ENCODE results near the gene ADPRH.

ADPRH gene

DNA sequence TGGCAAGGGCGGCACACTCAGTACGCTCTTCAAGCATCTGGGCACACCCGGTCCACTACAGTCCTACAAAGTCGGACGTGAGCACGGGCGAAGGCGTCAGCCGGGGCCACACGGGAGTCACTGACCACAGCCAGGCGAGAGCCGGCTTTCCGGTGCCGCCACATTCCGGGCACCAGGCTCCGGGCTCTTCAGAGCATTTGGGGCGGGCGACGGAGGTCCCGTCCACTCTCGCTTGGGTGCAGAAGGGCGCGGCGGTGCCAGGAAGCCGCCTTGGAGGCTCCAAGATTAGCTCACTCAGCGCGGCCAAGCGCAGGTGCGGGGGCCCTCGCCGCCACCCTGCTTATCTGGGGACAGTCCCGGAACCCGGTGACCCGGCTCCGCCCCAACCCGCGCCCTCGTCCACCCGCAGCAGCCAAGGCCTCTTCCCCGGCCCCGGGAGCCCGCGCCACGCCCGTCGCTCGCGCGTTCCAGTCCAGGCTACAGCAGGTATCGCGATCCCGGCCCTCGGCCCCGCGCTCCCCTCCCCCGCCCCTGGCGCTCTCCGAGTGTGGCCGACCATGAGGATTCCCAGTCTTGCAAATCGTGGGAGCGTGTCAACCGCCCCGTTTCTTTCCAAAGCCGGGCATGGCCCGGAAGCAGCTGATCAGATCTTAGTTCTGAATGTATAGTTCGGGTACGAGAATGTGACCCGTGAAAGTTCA is at the start of gene ADPRH:
TSS of gene ADPRH (plus strand) at position 127 of the 701 bp plus-strand sequence. CDS start 2,678 bp downstream, outside the sequence.
- no peaks in the 10 kb centered on the region for H3K9me3 Mint-ChIP-seq
- H3K27me3 Mint-ChIP-seq (ENCODE audit: low read depth): no peaks in the 10 kb centered on the region
- DNase-seq (ENCODE audit: low spot score): peak; percentile 72
- H3K4me3 Mint-ChIP-seq: peak within 1 kb of the TSS; percentile 89
- no peaks in the 10 kb centered on the region for H3K36me3 Mint-ChIP-seq (ENCODE audit: low read depth)
- H3K4me1 Mint-ChIP-seq (ENCODE audit: low read depth): peaks cover 28% of the 10 kb centered on the region
- peak within 1 kb of the TSS; percentile 85 for H3K27ac Mint-ChIP-seq

DNA sequence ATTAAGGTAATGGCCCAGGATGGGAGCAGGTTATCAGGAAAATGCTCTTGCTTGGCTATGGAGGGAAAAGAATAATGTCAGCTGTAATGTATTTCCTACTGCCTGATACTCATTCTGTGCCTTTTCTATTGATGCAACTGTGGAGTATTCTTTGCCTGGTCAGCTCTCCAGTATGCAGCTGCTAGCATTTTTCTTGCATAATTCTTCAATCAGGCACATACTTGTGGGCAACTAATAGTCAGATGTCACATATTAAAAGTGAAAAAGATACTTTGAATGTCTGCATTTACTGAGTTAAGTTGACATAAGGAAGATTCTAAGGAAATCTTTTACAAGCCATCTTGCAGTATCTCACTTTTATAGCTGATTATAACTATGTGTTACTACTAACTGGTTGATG is 49.4 kb upstream of the ADPRH start:
- Mint-ChIP-seq H3K4me1 (ENCODE audit: low read depth) (no peaks in the 10 kb centered on the region), H3K27ac (no peak overlapping the region), H3K4me3 (no peak overlapping the region), H3K27me3 (ENCODE audit: low read depth) (no peaks in the 10 kb centered on the region), H3K36me3 (ENCODE audit: low read depth) (peaks cover 11% of the 10 kb centered on the region), H3K9me3 (no peaks in the 10 kb centered on the region)
- no peak for DNase-seq (ENCODE audit: low spot score)

DNA sequence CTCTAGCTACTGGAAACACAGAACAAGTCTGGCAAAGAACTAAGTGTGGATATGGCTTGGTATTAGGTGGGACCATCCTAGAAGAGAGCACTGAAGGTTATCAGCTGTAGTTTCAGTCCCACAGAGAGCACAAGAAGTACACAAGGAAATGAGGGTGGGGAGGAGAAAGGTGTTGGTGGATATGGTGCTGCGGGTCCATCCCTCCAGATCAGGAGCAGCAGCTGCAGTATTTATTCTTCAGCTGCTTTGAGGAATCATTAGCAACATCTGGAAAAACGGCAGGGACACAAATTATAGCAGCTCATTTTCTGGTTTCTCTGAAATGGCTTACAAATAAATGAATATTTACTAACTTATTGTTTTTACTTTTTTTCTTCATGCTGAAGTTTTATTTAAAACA is 48.8 kb upstream of the ADPRH start:
- Mint-ChIP-seq H3K36me3 (ENCODE audit: low read depth) (peaks cover 10% of the 10 kb centered on the region), H3K27me3 (ENCODE audit: low read depth) (no peaks in the 10 kb centered on the region), H3K4me1 (ENCODE audit: low read depth) (no peaks in the 10 kb centered on the region), H3K27ac (no peak overlapping the region), H3K4me3 (no peak overlapping the region), H3K9me3 (no peaks in the 10 kb centered on the region)
- DNase-seq (ENCODE audit: low spot score): no peak

DNA sequence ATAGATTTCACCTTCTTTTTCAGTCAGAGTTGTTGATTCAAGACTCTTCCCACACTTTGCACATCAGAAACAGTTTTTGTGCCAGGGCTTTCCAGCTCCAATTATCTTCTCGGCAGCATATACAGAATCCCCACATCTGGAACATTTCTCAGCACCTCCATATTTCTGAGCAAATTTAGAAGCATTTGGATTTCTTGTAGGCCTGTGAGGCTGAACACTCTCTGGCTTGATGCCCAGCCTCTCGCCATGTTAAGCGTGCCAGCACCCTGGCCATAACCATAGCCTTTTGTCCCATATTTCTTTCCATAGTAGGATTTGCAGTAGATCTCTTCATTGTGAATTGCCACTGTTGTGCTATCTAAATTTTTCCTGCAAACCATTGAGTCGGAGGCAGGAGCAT is 48.1 kb upstream of the ADPRH start:
- Mint-ChIP-seq H3K27ac (no peak overlapping the region), H3K4me1 (ENCODE audit: low read depth) (no peaks in the 10 kb centered on the region), H3K9me3 (no peaks in the 10 kb centered on the region), H3K4me3 (no peak overlapping the region), H3K36me3 (ENCODE audit: low read depth) (peaks cover 9% of the 10 kb centered on the region), H3K27me3 (ENCODE audit: low read depth) (no peaks in the 10 kb centered on the region)
- no peak for DNase-seq (ENCODE audit: low spot score)

DNA sequence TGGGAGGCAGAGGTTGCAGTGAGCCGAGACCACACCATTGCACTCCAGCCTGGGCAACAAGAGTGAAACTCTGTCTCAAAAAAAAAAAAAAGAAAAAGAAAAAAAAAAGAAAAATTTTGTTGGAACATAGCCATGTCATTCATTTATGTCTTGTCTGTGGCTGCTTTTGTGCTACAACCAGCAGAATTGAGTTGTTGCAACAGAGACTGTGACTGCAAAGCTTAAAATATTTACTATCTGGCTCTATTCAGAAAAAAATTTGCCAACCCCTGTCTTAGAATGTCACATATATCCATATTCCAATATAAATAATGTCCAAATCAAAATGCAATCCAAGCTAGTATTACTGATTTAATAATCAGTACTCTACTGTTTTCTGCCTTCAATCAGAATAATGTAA is 45.0 kb upstream of the ADPRH start:
- Mint-ChIP-seq H3K27ac (no peak overlapping the region), H3K36me3 (ENCODE audit: low read depth) (no peaks in the 10 kb centered on the region), H3K4me1 (ENCODE audit: low read depth) (no peaks in the 10 kb centered on the region), H3K27me3 (ENCODE audit: low read depth) (no peaks in the 10 kb centered on the region), H3K4me3 (no peak overlapping the region), H3K9me3 (no peaks in the 10 kb centered on the region)
- DNase-seq (ENCODE audit: low spot score): no peak

DNA sequence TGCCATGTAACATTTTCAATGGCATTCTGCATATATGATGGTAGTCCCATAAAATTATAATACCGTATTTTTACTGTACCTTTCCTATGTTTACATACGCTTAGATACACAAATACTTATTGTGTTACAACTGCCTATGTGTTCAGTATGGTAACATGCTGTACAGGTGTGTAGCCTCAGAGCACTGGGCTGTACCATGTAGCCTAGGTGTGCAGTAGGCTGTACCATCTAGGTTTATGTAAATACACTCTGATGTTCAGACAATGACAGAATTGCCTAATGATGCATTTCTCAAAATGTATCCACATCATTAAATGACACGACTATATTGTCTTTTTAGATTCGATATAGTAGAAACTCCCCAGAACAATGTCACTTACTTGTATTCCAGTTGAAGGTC is 42.5 kb upstream of the ADPRH start:
- no peaks in the 10 kb centered on the region for H3K9me3 Mint-ChIP-seq
- H3K4me3 Mint-ChIP-seq: no peak overlapping the region
- no peak overlapping the region for H3K27ac Mint-ChIP-seq
- H3K27me3 Mint-ChIP-seq (ENCODE audit: low read depth): peaks cover 3% of the 10 kb centered on the region
- no peak for DNase-seq (ENCODE audit: low spot score)
- H3K4me1 Mint-ChIP-seq (ENCODE audit: low read depth): no peaks in the 10 kb centered on the region
- no peaks in the 10 kb centered on the region for H3K36me3 Mint-ChIP-seq (ENCODE audit: low read depth)

DNA sequence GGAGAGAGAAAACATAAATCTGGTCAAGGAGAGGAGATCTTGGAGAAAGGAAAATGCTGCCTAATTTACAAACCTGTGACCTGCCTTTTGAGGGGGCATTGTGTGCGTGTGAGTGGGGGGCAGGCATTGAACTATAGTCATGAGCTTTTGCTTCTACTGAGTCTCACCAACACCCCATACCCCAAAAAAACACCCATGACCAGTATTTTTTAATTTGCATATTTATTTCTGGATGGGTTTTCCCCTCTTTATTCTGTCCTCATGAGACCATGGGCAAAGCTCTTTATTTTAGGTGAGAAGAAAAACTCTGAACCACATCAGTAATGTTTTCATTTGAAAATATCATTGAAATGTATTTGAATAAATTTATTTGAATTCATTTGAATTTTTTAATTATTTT is 40.5 kb upstream of the ADPRH start:
- Mint-ChIP-seq H3K36me3 (ENCODE audit: low read depth) (no peaks in the 10 kb centered on the region), H3K4me1 (ENCODE audit: low read depth) (no peaks in the 10 kb centered on the region), H3K9me3 (no peaks in the 10 kb centered on the region), H3K27me3 (ENCODE audit: low read depth) (peaks cover 4% of the 10 kb centered on the region), H3K4me3 (no peak overlapping the region), H3K27ac (no peak overlapping the region)
- no peak for DNase-seq (ENCODE audit: low spot score)

DNA sequence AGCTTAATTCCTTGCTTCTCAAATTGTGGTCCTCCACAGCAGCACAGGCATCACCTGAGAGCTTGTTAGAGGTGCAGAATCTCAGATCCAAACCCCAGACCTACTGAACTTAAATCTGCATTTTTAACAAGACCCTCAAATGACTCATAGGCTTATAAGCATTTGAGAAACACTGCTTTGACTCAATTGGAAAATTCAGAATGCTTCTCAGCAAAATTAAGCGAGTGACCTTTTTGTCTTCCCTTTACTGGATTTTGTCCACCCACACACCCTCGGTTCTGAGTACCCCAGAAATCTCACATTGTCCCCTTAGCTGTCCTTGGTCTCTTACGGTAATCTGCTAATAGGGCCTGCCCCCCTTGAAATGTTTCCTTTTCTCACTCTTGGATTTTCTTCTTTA is 37.7 kb upstream of the ADPRH start:
- Mint-ChIP-seq H3K4me3 (no peak overlapping the region), H3K27me3 (ENCODE audit: low read depth) (peaks cover 4% of the 10 kb centered on the region)
- DNase-seq (ENCODE audit: low spot score): no peak

DNA sequence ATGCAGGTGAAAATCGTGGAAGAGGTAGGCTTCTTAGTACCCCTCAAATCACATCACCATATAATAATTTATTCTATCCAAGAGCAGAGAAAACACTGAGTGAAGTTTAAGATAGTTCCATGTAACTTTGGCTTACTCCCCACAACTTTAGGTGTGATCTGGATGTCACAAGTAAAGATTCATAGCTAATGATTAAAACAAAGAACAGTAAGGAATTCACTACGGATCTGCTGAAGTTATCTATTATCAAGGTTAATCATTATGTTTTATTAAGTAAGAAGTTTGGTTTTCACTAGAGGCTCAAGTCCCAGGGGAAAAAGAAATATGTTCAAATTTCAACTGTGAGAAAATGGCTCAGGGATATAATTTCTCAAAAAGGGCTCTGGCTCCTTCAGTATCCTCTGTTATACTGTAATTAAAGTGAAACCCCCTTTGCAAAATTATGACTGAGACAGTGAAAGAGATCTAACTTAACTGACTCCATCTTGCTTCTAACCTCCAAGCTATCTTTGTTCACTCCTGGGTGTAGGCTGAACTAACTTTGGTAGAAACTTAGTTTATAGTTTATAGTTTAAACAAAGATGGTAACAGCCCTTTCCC is 37.0 kb upstream of the ADPRH start:
- peaks cover 3% of the 10 kb centered on the region for H3K36me3 Mint-ChIP-seq (ENCODE audit: low read depth)
- H3K4me1 Mint-ChIP-seq (ENCODE audit: low read depth): no peaks in the 10 kb centered on the region
- no peaks in the 10 kb centered on the region for H3K9me3 Mint-ChIP-seq
- no peak overlapping the region for H3K4me3 Mint-ChIP-seq
- H3K27ac Mint-ChIP-seq: no peak overlapping the region
- DNase-seq (ENCODE audit: low spot score): no peak
- H3K27me3 Mint-ChIP-seq (ENCODE audit: low read depth): peaks cover 4% of the 10 kb centered on the region

More for the DNA sequence above, 37.7 kb upstream of the ADPRH start:
- H3K9me3 Mint-ChIP-seq: no peaks in the 10 kb centered on the region
- H3K36me3 Mint-ChIP-seq (ENCODE audit: low read depth): peaks cover 3% of the 10 kb centered on the region
- no peaks in the 10 kb centered on the region for H3K4me1 Mint-ChIP-seq (ENCODE audit: low read depth)
- no peak overlapping the region for H3K27ac Mint-ChIP-seq

DNA sequence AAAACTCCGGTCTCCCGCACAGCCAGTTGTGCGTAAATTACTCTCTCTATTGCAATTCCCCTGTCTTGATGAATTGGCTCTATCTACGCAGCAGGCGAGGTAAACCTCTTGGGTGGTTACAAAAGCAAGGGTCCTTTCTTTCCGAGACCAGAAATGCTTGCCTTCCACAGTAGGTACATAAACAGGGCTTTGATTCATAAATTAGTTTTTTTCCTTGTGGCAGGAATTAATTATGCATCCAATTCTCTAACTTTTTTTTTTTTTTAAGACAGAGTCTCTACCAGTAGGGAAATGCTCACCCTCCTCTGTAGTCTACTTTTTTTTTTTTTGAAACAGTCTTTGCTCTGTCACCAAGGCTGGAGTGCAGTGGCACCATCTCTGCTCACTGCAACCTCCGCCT is 36.1 kb upstream of the ADPRH start:
- H3K9me3 Mint-ChIP-seq: no peaks in the 10 kb centered on the region
- H3K4me3 Mint-ChIP-seq: no peak overlapping the region
- no peak for DNase-seq (ENCODE audit: low spot score)
- no peak overlapping the region for H3K27ac Mint-ChIP-seq
- H3K27me3 Mint-ChIP-seq (ENCODE audit: low read depth): peaks cover 4% of the 10 kb centered on the region
- no peaks in the 10 kb centered on the region for H3K4me1 Mint-ChIP-seq (ENCODE audit: low read depth)
- H3K36me3 Mint-ChIP-seq (ENCODE audit: low read depth): peaks cover 3% of the 10 kb centered on the region

DNA sequence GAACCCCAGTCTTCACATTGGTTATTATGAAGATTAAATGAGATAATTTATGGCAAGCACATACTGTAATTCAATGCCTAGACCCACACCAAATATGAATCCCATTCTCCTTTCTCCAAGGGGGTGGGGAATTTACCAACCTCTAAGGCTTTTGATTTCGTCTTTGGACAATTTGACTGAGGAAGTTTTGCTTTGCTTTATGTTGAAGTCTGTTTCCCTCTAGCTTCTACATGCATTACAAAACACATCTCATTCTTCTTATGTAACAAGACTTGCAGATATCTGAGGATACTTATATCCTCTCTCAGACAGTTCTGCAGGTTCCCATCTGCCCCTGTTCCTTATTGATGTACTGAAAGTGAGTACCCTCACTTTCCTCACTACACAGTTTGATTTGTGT is 32.1 kb upstream of the ADPRH start:
- Mint-ChIP-seq H3K9me3 (no peaks in the 10 kb centered on the region), H3K27ac (no peak overlapping the region), H3K4me1 (ENCODE audit: low read depth) (peaks cover 5% of the 10 kb centered on the region), H3K36me3 (ENCODE audit: low read depth) (peaks cover 3% of the 10 kb centered on the region), H3K4me3 (no peak overlapping the region), H3K27me3 (ENCODE audit: low read depth) (no peaks in the 10 kb centered on the region)
- DNase-seq (ENCODE audit: low spot score): no peak

DNA sequence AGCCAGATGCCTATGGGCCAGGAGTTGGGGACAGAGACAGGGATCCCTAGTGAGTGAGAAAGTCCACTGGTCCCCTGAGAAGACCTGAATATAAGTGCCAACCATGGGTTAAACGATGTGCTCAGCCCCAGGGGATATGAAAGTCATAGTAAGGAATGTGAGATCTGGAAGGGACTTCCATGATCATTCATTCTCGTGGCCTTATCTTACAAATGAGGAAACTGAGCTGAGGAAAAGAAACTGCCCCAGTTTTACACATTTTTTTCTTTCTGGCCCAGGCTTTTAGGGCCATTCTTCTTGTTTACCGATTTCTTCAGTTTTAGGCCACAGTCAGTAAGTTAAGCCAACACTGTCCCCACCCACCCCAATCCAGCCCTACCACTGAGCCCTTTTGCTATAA is 31.0 kb upstream of the ADPRH start:
- no peaks in the 10 kb centered on the region for H3K9me3 Mint-ChIP-seq
- H3K4me1 Mint-ChIP-seq (ENCODE audit: low read depth): peaks cover 5% of the 10 kb centered on the region
- no peak overlapping the region for H3K4me3 Mint-ChIP-seq
- peaks cover 3% of the 10 kb centered on the region for H3K36me3 Mint-ChIP-seq (ENCODE audit: low read depth)
- no peak overlapping the region for H3K27ac Mint-ChIP-seq
- H3K27me3 Mint-ChIP-seq (ENCODE audit: low read depth): no peaks in the 10 kb centered on the region
- DNase-seq (ENCODE audit: low spot score): no peak

DNA sequence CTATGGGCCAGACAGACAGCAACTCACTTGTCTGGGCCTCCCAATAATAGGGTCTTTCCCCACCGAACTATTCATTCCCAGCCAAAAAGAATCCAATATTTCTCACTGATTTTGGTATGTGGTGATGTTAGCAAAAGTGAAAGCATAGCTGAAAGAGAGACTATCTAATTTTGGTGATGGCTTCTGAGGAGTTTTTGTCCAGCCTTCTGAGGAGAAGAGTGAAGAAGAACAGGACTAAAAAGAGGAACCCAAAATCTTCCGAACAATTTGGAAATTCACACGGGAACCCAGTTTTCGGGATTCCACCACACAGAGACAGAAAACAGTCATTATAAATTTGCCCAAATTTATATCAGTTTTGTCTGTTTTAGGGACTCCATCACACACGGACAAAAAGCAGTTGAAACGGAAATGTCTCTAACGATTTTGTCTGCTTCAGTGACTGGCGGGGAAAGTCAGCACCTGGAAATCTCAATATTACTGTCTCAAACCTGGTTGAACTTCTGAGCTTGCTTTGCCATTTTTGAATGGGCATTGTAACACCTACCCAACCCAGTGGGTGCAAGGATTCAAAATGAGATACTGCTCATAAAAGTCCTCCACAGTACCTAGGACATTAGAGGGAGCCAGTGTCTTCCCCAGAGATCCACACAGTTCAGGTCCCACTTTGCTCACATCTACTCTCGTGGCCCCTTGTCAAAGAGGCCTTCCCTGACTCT is 28.9 kb upstream of the ADPRH start:
- Mint-ChIP-seq H3K9me3 (no peaks in the 10 kb centered on the region), H3K4me1 (ENCODE audit: low read depth) (peaks cover 9% of the 10 kb centered on the region), H3K36me3 (ENCODE audit: low read depth) (peaks cover 1% of the 10 kb centered on the region), H3K4me3 (no peak overlapping the region), H3K27ac (peak overlapping the region; percentile 29), H3K27me3 (ENCODE audit: low read depth) (no peaks in the 10 kb centered on the region)
- no peak for DNase-seq (ENCODE audit: low spot score)

DNA sequence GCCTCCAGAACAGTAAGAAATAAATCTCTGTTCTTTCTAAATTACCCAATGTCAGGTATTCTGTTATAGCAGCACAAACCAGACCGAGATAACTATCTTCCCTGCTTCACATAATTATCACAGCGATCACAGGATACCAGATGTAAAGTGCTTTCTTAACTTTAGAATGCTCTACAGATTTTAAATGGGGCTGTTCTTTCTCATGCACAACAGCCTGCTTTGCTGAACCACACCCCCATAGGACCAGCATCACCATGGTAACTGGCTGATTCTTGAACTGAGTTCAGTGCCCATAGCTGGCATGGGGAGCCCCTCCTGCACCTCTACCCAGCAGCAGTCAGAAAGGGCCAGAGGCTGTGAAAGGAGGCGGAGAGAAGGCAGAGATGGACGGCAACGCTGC is 27.7 kb upstream of the ADPRH start:
- Mint-ChIP-seq H3K4me1 (ENCODE audit: low read depth) (peaks cover 15% of the 10 kb centered on the region), H3K4me3 (no peak overlapping the region), H3K27me3 (ENCODE audit: low read depth) (no peaks in the 10 kb centered on the region), H3K36me3 (ENCODE audit: low read depth) (peaks cover 13% of the 10 kb centered on the region), H3K9me3 (no peaks in the 10 kb centered on the region), H3K27ac (no peak overlapping the region)
- DNase-seq (ENCODE audit: low spot score): no peak

Data from T-helper 2 cell treated with Interferon-gamma antibody and Interleukin-4, amounts not matched to agents 5 μg/mL and 100 μg/mL, for 36 hours (primary cell).